Mammary epithelial cell (primary cell): ENCODE results near the gene CENPB.

Experiments
- CTCF ChIP-seq, 2 donors: IDR thresholded peaks in 1 of 2; conservative IDR thresholded peaks in 1 of 2; 2 replicates each; pipeline ENCODE4 v1.5.1; 2011 to 2012; ENCODE audit warnings: inconsistent platforms in 2 of 2, low read length in 2 of 2, mild to moderate bottlenecking in 2 of 2, control low read depth in 1 of 2, low read depth in 1 of 2; ENCODE audit not compliant: insufficient read depth in 1 of 2; ENCODE audit errors: extremely low read depth in 1 of 2
- EZH2 ChIP-seq: IDR thresholded peaks from 2 replicates; pipeline ENCODE4 v1.6.1; 2012; ENCODE audit warnings: low read length, inconsistent platforms, borderline replicate concordance

DNA sequence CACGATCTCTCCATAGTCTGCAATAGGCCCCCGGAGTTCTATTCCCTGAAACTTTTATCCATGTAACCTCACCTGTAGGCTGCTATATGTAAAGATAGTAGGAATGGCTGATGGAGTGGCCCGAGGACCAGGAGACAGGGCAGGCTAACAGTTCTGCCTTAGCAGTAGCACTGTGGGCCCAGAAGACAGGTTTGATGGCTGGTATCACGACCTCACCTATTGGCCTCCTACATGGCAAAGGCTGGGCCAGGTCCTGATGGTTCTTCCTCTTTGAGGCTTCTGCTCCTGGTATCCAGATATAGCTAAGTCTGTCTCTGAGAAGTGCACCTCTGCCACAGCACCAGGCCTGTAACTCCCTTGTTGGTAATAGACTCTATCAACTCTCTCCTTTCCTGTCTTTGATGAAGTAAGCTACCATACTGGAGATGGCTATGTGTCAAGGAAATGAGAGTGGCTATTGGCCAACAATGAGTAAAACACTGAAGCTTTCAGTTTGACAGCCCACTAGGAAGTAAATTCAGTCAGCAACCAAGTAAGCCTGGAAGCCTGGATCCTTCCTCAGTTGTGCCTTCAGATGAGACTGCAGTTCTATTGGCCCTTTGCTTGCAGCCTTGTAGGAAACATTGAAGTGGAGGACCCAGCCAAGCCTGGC is 11.0 kb downstream of the CENPB start:
- no peak for TF ChIP-seq CTCF (conservative IDR thresholded peaks at IDR 0.05 in 1 of 2, IDR thresholded peaks at IDR 0.05 in 1 of 2; ENCODE audit: extremely low read depth in 1 of 2, insufficient read depth in 1 of 2, low read depth in 1 of 2, low read length in 2 of 2)
- TF ChIP-seq EZH2: no peak
